NCI-H446 (cell line): ENCODE results near the gene PLAAT5.
A peak's percentile ranks its signal among the peaks of the same experiment; 100 is the strongest.
"Not testable (repeated sequence)": the region's sequence is repeated elsewhere in the genome, so short reads cannot be mapped to it uniquely, and the experiment has no call there.

Experiments used
- DNase-seq, 2 experiments: peaks; one replicate each; lab custom pipeline; 2025; lab: John Stamatoyannopoulos, UW

Gene PLAAT5

GRCh38 chr11:63480039-63480438 lies 10.9 kb downstream of the PLAAT5 start:
- DNase-seq: no peak

DNA sequence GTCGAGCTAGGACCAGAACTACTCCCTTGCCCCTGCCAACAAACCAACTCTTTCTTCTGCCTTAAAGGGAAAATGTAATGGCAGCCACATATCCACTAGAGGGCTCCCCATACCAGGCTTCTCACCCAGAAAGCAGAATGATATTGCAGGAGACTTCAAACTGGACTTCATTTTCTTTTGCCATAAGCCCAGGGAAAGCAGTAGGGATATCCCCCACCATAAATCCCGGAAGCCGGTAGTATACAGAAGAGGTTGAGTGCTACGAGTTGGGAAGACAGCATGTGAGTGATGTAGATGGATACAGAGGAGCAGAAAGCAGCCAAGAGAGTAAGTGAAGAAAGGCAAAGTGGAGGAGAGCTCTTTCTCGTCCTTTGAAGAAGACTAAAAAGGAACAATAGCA lies 12.1 kb downstream of the PLAAT5 start:
- peak; percentile 17 to 64 for DNase-seq

- no peak for DNase-seq
Observed at GRCh38 chr11:63476618-63477017, 14.3 kb downstream of the PLAAT5 start.

GRCh38 chr11:63472372-63472771 lies 18.6 kb downstream of the PLAAT5 start:
- no peak for DNase-seq

- no peak for DNase-seq
Observed at GRCh38 chr11:63470311-63470710, 20.7 kb downstream of the PLAAT5 start.

DNA sequence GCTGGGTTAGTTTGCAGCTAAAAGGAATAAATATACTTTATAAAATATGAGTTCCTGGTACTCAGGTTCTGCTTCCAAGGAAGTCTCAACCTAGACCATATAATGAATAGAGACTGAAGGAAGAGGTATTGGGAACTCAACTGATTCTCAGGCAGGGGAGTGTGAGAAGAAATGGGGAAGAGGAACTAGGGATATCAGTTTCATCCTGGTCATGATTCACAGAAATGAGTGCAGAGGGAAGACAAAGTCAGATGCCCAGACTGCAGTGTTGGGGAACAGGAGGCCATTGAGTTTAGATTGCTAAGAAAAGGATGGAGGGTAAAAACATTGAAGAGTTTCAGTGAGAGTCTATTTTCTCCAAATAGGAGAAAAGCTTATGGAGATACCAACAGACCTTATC lies 28.8 kb downstream of the PLAAT5 start:
- no peak for DNase-seq

DNA sequence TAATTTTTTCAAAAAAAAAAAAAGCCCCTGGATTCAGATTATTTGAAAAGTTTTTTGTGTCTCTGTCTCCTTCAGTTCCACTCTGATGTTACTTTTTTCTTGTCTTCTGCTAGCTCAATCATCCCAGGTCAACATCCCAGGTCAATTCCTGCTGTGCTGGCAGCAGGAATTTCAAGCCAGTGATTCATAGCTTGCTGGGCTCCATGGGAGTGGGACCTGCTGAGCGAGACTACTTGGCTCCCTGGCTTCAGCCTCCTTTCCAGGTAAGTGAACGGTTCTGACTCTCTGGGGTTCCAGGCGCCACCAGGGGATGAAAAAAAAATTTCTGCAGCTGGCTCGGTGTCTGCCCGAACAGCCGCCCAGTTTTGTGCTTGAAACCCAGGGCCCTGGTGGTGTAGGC lies 31.4 kb downstream of the PLAAT5 start:
- DNase-seq: no peak

DNA sequence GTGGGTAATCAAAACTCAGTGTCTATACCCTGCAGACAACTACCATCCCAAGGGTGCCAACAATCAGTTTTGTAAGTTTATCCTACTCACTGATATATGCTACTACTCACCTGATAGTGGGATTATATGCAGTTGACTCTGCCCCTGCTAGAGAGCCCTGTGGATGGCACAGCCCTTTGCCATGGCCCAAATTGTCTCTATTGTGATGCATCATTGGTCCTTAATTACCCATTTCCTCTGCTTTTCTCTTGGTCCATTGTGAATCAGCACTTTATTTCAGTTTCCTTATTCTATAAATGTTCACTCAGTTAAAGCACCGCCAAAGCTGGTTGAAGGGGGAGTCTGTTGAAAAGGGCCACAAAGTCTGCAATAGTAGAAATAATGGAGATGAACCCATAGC lies 42.3 kb downstream of the PLAAT5 start:
- DNase-seq: no peak

DNA sequence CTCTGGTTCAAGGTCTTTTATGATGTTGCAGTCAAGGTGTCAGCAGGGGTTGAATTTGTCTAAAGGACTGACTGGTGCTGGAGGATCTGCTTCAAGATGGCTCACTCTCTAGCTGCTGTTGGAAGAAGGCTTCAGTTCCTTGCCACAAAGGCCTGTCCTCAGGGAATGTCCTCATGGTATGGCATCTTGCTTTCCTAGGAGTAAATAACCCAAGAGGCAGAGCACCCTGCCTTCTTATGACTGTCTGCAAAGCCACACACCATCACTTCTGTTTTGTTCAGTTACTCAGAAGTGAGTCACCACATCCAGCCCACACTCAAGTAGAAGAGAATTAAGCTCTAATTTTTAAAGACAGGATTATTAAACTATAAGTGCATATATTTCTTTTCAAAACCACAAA lies 45.2 kb downstream of the PLAAT5 start:
- DNase-seq: no peak

- DNase-seq: no peak
Observed at GRCh38 chr11:63445118-63445517, 45.8 kb downstream of the PLAAT5 start.

GRCh38 chr11:63444160-63444559 lies 46.8 kb downstream of the PLAAT5 start:
- DNase-seq: no peak

DNA sequence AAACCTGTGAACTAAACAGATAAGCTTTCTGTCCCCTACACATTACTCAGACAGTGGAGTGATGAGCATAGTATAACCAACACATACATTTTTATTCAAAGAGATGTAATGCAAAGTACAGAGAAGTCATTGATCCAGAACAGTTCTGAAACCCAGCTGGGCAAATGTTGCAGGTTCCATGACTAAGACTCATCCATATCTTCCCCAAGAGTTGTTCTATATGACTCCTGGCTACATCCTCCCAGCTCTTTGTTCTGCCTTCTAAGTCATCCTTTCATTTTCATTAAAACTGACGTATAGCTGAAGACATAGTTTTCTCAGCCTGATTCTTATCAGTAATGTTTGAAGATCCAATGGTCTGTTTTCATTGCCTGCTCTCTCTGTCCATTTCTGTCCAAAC lies 47.3 kb downstream of the PLAAT5 start:
- no peak for DNase-seq

GRCh38 chr11:63435831-63436230 lies 55.1 kb downstream of the PLAAT5 start:
- DNase-seq: not testable (repeated sequence)

DNA sequence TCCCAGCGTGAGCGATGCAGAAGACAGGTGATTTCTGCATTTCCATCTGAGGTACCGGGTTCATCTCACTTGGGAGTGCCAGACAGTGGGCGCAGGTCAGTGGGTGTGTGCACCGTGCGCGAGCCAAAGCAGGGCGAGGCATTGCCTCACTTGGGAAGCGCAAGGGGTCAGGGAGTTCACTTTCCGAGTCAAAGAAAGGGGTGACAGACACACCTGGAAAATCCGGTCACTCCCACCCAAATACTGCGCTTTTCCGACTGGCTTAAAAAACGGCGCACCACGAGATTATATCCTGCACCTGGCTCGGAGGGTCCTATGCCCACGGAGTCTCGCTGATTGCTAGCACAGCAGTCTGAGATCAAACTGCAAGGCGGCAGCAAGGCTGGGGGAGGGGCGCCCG lies 55.6 kb downstream of the PLAAT5 start:
- not testable (repeated sequence) for DNase-seq

- not testable (repeated sequence) for DNase-seq
Observed at GRCh38 chr11:63430731-63431130, 60.2 kb downstream of the PLAAT5 start.

GRCh38 chr11:63427971-63428508 lies 62.9 kb downstream of the PLAAT5 start:
- no peak for DNase-seq

GRCh38 chr11:63417174-63417852 lies 73.7 kb downstream of the PLAAT5 start:
- DNase-seq: no peak
